H1 (cell line): ENCODE measurements around the gene BRD2. TPM values are rescaled to one million over a fixed set of nuclear protein-coding genes. Genes with fewer than 3 reads are reported as not detected.

Source experiments
- CTCF ChIA-PET: fragments of 300-600 bp; sonication (Branson Sonifier 250); formaldehyde crosslinking; loops from one replicate; lab custom pipeline; 2021; ENCODE audit not compliant: partially characterized antibody; lab: Charles Lee
- POLR2A ChIA-PET: fragments of 300-600 bp; sonication (Branson Sonifier 250); formaldehyde crosslinking; loops from one replicate; lab custom pipeline; 2021; ENCODE audit warnings: inconsistent platforms; ENCODE audit not compliant: partially characterized antibody; lab: Charles Lee
- DNase-seq, 2 experiments: peaks; one replicate each; pipeline versions ENCODE4 v3.0.0 to v3.0.0-alpha.2; 2010 to 2022; ENCODE audit warnings: low spot score in 2 of 2, low read depth in 1 of 2, mixed read lengths in 1 of 2
- FAIRE-seq: peaks from 2 replicates; lab custom pipeline; 2011; peaks lifted over from hg19 to GRCh38; lab: Jason Lieb, UNC
- H2AFZ ChIP-seq: 2 replicates; pipeline ENCODE4 v1.8.1; 2012; ENCODE audit warnings: low read length, inconsistent platforms
- H2AK5ac ChIP-seq: 2 replicates; pipeline ENCODE4 v1.6.1; 2013; ENCODE audit warnings: low read depth, low read length
- H2BK120ac ChIP-seq: replicated peaks from 2 replicates; pipeline ENCODE3; 2013; ENCODE audit warnings: low read depth, low read length, inconsistent platforms
- H2BK12ac ChIP-seq: 2 replicates; pipeline ENCODE4 v1.6.1; 2013; ENCODE audit warnings: low read depth, low read length
- H2BK15ac ChIP-seq: 2 replicates; pipeline ENCODE4 v1.6.1; 2013; ENCODE audit warnings: low read length
- H2BK20ac ChIP-seq: 2 replicates; pipeline ENCODE4 v1.6.1; 2013; ENCODE audit warnings: low read length
- H2BK5ac ChIP-seq: 2 replicates; pipeline ENCODE4 v1.6.1; 2013; ENCODE audit warnings: low read depth, low read length
- H3K14ac ChIP-seq: 2 replicates; pipeline ENCODE4 v1.6.1; 2013; ENCODE audit warnings: inconsistent platforms; ENCODE audit not compliant: insufficient read length
- H3K18ac ChIP-seq: 2 replicates; pipeline ENCODE4 v1.6.1; 2013; ENCODE audit warnings: low read length; ENCODE audit errors: extremely low read depth
- H3K23ac ChIP-seq: 2 replicates; pipeline ENCODE4 v1.6.1; 2013; ENCODE audit warnings: inconsistent platforms; ENCODE audit not compliant: insufficient read length
- H3K23me2 ChIP-seq: 2 replicates; pipeline ENCODE4 v1.6.1; 2013; ENCODE audit warnings: low read depth, low read length
- H3K27ac ChIP-seq: 2 replicates; pipeline ENCODE4 v1.6.1; 2011; ENCODE audit warnings: low read depth, low read length, inconsistent platforms
- H3K27me3 ChIP-seq, 4 experiments: replicated peaks in 1 of 4; 1 replicate in 1 of 4; 2 replicates in 3 of 4; pipeline versions ENCODE4 v1.6.1 to v1.8.1; 2011 to 2013; ENCODE audit warnings: low read length in 3 of 4, mild to moderate bottlenecking in 3 of 4, inconsistent platforms in 2 of 4, mixed read lengths in 2 of 4, moderate library complexity in 1 of 4; ENCODE audit not compliant: control insufficient read depth in 3 of 4, insufficient read depth in 3 of 4; ENCODE audit errors: extremely low read depth in 1 of 4
- H3K36me3 ChIP-seq, 4 experiments: 2 replicates each; pipeline versions ENCODE4 v1.6.1 to v1.8.1; 2011 to 2013; ENCODE audit warnings: mild to moderate bottlenecking in 4 of 4, low read length in 3 of 4, moderate library complexity in 2 of 4, control low read depth in 1 of 4, inconsistent platforms in 1 of 4; ENCODE audit not compliant: insufficient read depth in 4 of 4, control insufficient read depth in 2 of 4
- H3K4ac ChIP-seq: replicated peaks from 2 replicates; pipeline ENCODE3; 2013; ENCODE audit warnings: low read length, low read depth, mixed read lengths, inconsistent platforms; ENCODE audit not compliant: insufficient read length
- H3K4me1 ChIP-seq, 4 experiments: replicated peaks in 1 of 4; 1 replicate in 1 of 4; 2 replicates in 3 of 4; pipeline versions ENCODE4 v1.6.1 to v1.8.1; 2011 to 2013; ENCODE audit warnings: low read length in 3 of 4, inconsistent platforms in 2 of 4, mixed read lengths in 1 of 4; ENCODE audit not compliant: insufficient read depth in 4 of 4, control insufficient read depth in 3 of 4
- H3K4me2 ChIP-seq, 2 experiments: 2 replicates each; pipeline versions ENCODE4 v1.6.1 to v1.8.1; 2011 to 2013; ENCODE audit warnings: low read depth in 2 of 2, low read length in 2 of 2, control low read depth in 1 of 2, inconsistent platforms in 1 of 2, mild to moderate bottlenecking in 1 of 2; ENCODE audit not compliant: insufficient read depth in 1 of 2
- H3K4me3 ChIP-seq, 4 experiments: fragments of 200-600, 300-600 bp in 1 of 4; sonication (generic), shearing (Covaris generic), sonication (Bioruptor Twin) in 1 of 4; 2 replicates each; pipeline versions ENCODE4 v1.5.1 to v1.8.1; 2011 to 2016; ENCODE audit warnings: low read length in 4 of 4, low read depth in 3 of 4, control low read depth in 2 of 4, inconsistent platforms in 2 of 4, mild to moderate bottlenecking in 2 of 4, mixed read lengths in 1 of 4, moderate library complexity in 1 of 4; ENCODE audit not compliant: insufficient read depth in 2 of 4; ENCODE audit errors: extremely low read depth in 1 of 4
- H3K56ac ChIP-seq: replicated peaks from 2 replicates; pipeline ENCODE3; 2013; ENCODE audit warnings: low read depth, mild to moderate bottlenecking, mixed read lengths, low read length, inconsistent platforms; ENCODE audit not compliant: insufficient read length
- H3K79me1 ChIP-seq: 2 replicates; pipeline ENCODE4 v1.6.1; 2013; ENCODE audit warnings: low read depth, low read length, control low read depth
- H3K79me2 ChIP-seq, 2 experiments: 2 replicates each; pipeline versions ENCODE4 v1.6.1 to v1.8.1; 2012 to 2013; ENCODE audit warnings: low read length in 2 of 2, mild to moderate bottlenecking in 2 of 2, inconsistent platforms in 1 of 2; ENCODE audit not compliant: insufficient read depth in 2 of 2, control insufficient read depth in 1 of 2
- H3K9ac ChIP-seq, 4 experiments: replicated peaks in 1 of 4; 1 replicate in 1 of 4; 2 replicates in 3 of 4; pipeline versions ENCODE4 v1.6.1 to v1.8.1; 2011 to 2013; ENCODE audit warnings: low read depth in 3 of 4, low read length in 3 of 4, control low read depth in 2 of 4, mild to moderate bottlenecking in 2 of 4, moderate library complexity in 2 of 4, inconsistent platforms in 1 of 4; ENCODE audit errors: extremely low read depth in 1 of 4
- H3K9me3 ChIP-seq, 2 experiments: 2 replicates each; pipeline versions ENCODE4 v1.6.1 to v1.8.1; 2012 to 2013; ENCODE audit warnings: mild to moderate bottlenecking in 2 of 2, moderate library complexity in 2 of 2, control low read depth in 1 of 2, inconsistent platforms in 1 of 2, low read depth in 1 of 2, low read length in 1 of 2, mixed read lengths in 1 of 2; ENCODE audit not compliant: insufficient read depth in 2 of 2
- H4K20me1 ChIP-seq, 2 experiments: replicated peaks in 1 of 2; 2 replicates each; pipeline versions ENCODE3 to v1.8.1; 2011 to 2013; ENCODE audit warnings: inconsistent platforms in 2 of 2, low read length in 2 of 2, mild to moderate bottlenecking in 1 of 2; ENCODE audit not compliant: insufficient read depth in 2 of 2, control insufficient read depth in 1 of 2
- H4K5ac ChIP-seq: 2 replicates; pipeline ENCODE4 v1.6.1; 2013; ENCODE audit warnings: low read length, low read depth, mixed read lengths, inconsistent platforms; ENCODE audit not compliant: insufficient read length
- H4K8ac ChIP-seq: 2 replicates; pipeline ENCODE4 v1.8.0; 2013; ENCODE audit warnings: mild to moderate bottlenecking, moderate library complexity, low read length, inconsistent platforms; ENCODE audit not compliant: insufficient read depth; ENCODE audit errors: extremely low read depth
- H4K91ac ChIP-seq: replicated peaks from 2 replicates; pipeline ENCODE3; 2013; ENCODE audit warnings: low read length, mixed read lengths, inconsistent platforms; ENCODE audit not compliant: insufficient read length
- BRCA1 ChIP-seq: IDR thresholded peaks from 2 replicates; pipeline ENCODE4 v1.6.1; 2012; ENCODE audit warnings: low read depth, low read length, improper control_type of control experiment
- GTF2F1 ChIP-seq: IDR thresholded peaks from 2 replicates; pipeline ENCODE4 v1.6.1; 2012; ENCODE audit warnings: low read depth, low read length, improper control_type of control experiment, borderline replicate concordance
- MAFK ChIP-seq: IDR thresholded peaks from 2 replicates; pipeline ENCODE4 v1.6.1; 2012; ENCODE audit warnings: low read depth, mild to moderate bottlenecking, improper control_type of control experiment, low read length
- NRF1 ChIP-seq: IDR thresholded peaks from 2 replicates; pipeline ENCODE4 v1.6.1; 2011; ENCODE audit warnings: mild to moderate bottlenecking, low read depth, low read length, improper control_type of control experiment
- SP1 ChIP-seq: IDR thresholded peaks from 2 replicates; pipeline ENCODE4 v1.6.1; 2011; ENCODE audit warnings: low read depth, low read length
- TCF12 ChIP-seq: IDR thresholded peaks from 2 replicates; pipeline ENCODE4 v1.6.1; 2011; ENCODE audit warnings: low read depth, mild to moderate bottlenecking, low read length
- WGBS, 2 experiments: shearing (Covaris generic) in 1 of 2; methylation state at CpG; one replicate each; pipeline versions ENCODE4 v1.1.6 to v1.1.7; 2013 to 2015; ENCODE audit warnings: low lambda C conversion rate in 2 of 2, mixed read lengths in 2 of 2, inconsistent platforms in 1 of 2, low coverage in 1 of 2, missing lambda C conversion rate in 1 of 2; ENCODE audit not compliant: insufficient replicate concordance in 2 of 2, insufficient coverage in 1 of 2, insufficient read length in 1 of 2; ENCODE audit errors: extremely low coverage in 1 of 2, missing lambda C conversion rate in 1 of 2; 5-methylcytosine and 5-hydroxymethylcytosine counted together
- polyA plus RNA-seq, 7 experiments: library from polyadenylated mRNA; depleted of rRNA in 3 of 7; stranded (reverse) in 5 of 7; unstranded in 2 of 7; fragments of >200 nt in 5 of 7; fragments of 200-250 nt in 2 of 7; gene quantifications; 1 replicate in 5 of 7; 2 replicates in 1 of 7; 4 replicates in 1 of 7; pipeline versions ENCODE4 v1.2.1 to v1.2.3, GENCODE V29; 2011 to 2013; ENCODE audit warnings: missing spikeins in 2 of 7, mixed read lengths in 2 of 7
- total RNA-seq: library from RNA; stranded (reverse); fragmentation: NEBNext Ultra II Directional; extraction: Animal tissue kit (Norgen Biotek cat#: 25700); gene quantifications from 2 replicates; pipeline ENCODE4 v1.2.1, GENCODE V29; 2021
- TF ChIP-seq, protein P1 (sequence below): IDR thresholded peaks from 2 replicates; pipeline ENCODE4 v1.6.1; 2011; ENCODE audit warnings: low read length, improper control_type of control experiment

BRD2 gene
- total and polyA plus RNA-seq, 2 of the 8 experiments (the other 6 are each of a cell fraction or from before 2014, with no cell fraction given): 132 to 185 TPM

DNA sequence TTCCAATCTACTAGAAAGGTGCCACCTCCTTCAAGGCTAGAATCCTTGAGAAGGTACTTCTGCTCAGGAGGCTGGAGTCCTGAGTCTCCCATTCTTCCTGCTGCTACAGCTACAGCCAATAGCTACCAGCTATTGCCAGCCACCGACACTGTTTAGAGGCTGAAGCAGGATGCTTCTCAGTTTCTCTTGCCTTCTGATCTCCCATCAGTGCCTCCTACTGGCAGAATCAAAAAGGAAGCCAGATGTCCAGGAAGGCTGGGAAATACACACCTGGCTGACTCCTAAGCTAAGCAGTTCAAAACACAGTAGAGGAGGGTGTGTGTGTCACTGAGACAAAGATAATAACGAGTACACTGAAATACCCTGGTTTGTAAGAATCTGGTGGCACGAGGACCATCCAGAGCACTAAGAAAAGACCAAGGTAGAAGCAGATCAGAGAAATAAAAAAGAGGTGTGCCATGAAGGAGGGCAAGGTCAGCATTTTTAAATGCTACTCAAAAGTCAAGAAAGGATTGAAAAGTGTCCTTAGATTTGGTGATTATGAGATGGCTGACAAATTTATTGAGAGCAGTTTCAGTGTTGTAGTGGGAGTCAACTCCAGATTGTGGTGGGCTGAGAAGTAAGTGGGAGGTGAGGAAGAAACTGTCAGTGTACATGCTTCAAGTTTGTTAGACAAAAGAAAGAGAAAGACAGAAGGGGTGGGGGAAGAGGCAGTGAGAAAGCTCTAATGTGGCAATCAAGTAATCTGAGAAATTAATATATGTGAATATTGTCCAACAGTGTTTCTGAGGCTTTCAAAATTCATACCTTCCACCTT is 13.2 kb upstream of the BRD2 start:
- Histone ChIP-seq H2BK20ac (no peak overlapping the region), H3K4me2 (no peak overlapping the region), H2BK120ac (no peak overlapping the region), H4K20me1 (peaks cover 0 to 7% of the 10 kb centered on the region in 2 experiments), H4K91ac (no peak overlapping the region), H3K27me3 (no peaks in the 10 kb centered on the region; a peak in 1 of 7 replicates), H3K23ac (no peak overlapping the region), H3K36me3 (no peaks in the 10 kb centered on the region), H2BK5ac (no peak overlapping the region), H3K27ac (no peak overlapping the region), H3K4me1 (peaks cover 0 to 10% (median 3%) of the 10 kb centered on the region in 4 experiments; a peak in 5 of 7 replicates), H2BK15ac (no peak overlapping the region), H3K23me2 (0 out of 2 replicates have a peak, but pooled peaks cover 4% of the 10 kb centered on the region), H3K79me1 (no peaks in the 10 kb centered on the region), H3K56ac (no peak overlapping the region), H3K9me3 (no peaks in the 10 kb centered on the region), H3K14ac (no peak overlapping the region), H3K4me3 (no peak overlapping the region), H3K18ac (no peak overlapping the region), H3K9ac (no peak overlapping the region), H4K5ac (no peak overlapping the region), H2BK12ac (no peak overlapping the region; the same call in 1 of the 2 replicates), H3K4ac (no peak overlapping the region), H2AFZ (no peak overlapping the region), H2AK5ac (no peak overlapping the region), H3K79me2 (no peaks in the 10 kb centered on the region), H4K8ac (no peak overlapping the region)
- peak in 1 of 2 experiments; percentile 54 for DNase-seq
- 41% methylated on average over 3 of the region's 3 CpGs; no CpG with 5 or more reads in 1 of the 2 experiments for WGBS, 2 experiments
- FAIRE-seq: peak; percentile 90
- ChIA-PET POLR2A (interaction anchor here (1.2 to 33.3 kb wide), 5 partner anchors 9 to 61 kb away, joined by 3 to 1158 read pairs (median 14); partner anchors contain the start of genes BRD2 and HLA-DMB), CTCF (interaction anchor here (0.6 to 11.1 kb wide), 27 partner anchors 11 to 734 kb away, joined by 3 to 168 read pairs (median 6); partner anchors contain the start of genes BRD2, HLA-DMB, HLA-DPB1 and PSMB8)
- TF ChIP-seq, protein P1, sequence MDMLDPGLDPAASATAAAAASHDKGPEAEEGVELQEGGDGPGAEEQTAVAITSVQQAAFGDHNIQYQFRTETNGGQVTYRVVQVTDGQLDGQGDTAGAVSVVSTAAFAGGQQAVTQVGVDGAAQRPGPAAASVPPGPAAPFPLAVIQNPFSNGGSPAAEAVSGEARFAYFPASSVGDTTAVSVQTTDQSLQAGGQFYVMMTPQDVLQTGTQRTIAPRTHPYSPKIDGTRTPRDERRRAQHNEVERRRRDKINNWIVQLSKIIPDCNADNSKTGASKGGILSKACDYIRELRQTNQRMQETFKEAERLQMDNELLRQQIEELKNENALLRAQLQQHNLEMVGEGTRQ: no peak
- no peak for TF ChIP-seq SP1
- TF ChIP-seq GTF2F1: no peak
- 0 out of 2 replicates have a peak, but pooled peaks have one; percentile 12 for TF ChIP-seq MAFK
- no peak for TF ChIP-seq BRCA1
- TF ChIP-seq NRF1: no peak
- TF ChIP-seq TCF12: 0 out of 2 replicates have a peak, but pooled peaks have one; percentile 54
